AG04450 (cell line): ENCODE data around the gene CNNM3. TPM values are rescaled to one million over a fixed set of nuclear protein-coding genes. Genes with fewer than 3 reads are reported as not detected.

ENCODE experiments used
- CTCF ChIA-PET: fragments of 300-600, 350-600 bp; formaldehyde crosslinking; extraction: SDS; loops from one replicate; lab custom pipeline; 2022; ENCODE audit warnings: antibody characterized with exemption, inconsistent platforms; lab: Charles Lee
- POLR2A ChIA-PET: fragments of 350-600 bp; formaldehyde crosslinking; extraction: SDS; loops from one replicate; lab custom pipeline; 2021; ENCODE audit warnings: antibody characterized with exemption, inconsistent platforms; lab: Yijun Ruan, JAX
- DNase-seq: peaks from one replicate; pipeline ENCODE4 v3.0.0-alpha.2; 2011; ENCODE audit warnings: low read depth, low spot score
- H3K27ac ChIP-seq: one replicate; pipeline ENCODE4 v1.5.1; 2012; ENCODE audit warnings: low read depth, low read length, control low read depth
- H3K27me3 ChIP-seq: one replicate; pipeline ENCODE4 v1.6.0; 2012; ENCODE audit warnings: low read length; ENCODE audit not compliant: control insufficient read depth, insufficient read depth
- H3K4me3 ChIP-seq: 2 replicates; pipeline ENCODE4 v1.5.1; 2011; ENCODE audit warnings: mild to moderate bottlenecking, low read depth, low read length, control low read depth
- H3K9me3 ChIP-seq: 2 replicates; pipeline ENCODE4 v1.5.1; 2012; ENCODE audit warnings: low read length; ENCODE audit not compliant: control insufficient read depth, insufficient read depth
- polyA plus RNA-seq: library from polyadenylated mRNA; depleted of rRNA; stranded (reverse); fragments of >200 nt; gene quantifications from 2 replicates; pipeline ENCODE4 v1.2.3, GENCODE V29; 2011
- TF ChIP-seq, protein P1 (sequence below): IDR thresholded peaks from 2 replicates; pipeline ENCODE4 v1.5.1; 2011; ENCODE audit warnings: low read depth, low read length, control low read depth, inconsistent platforms

Gene CNNM3
- polyA plus RNA-seq, 1 experiment = 5.1 TPM

DNA sequence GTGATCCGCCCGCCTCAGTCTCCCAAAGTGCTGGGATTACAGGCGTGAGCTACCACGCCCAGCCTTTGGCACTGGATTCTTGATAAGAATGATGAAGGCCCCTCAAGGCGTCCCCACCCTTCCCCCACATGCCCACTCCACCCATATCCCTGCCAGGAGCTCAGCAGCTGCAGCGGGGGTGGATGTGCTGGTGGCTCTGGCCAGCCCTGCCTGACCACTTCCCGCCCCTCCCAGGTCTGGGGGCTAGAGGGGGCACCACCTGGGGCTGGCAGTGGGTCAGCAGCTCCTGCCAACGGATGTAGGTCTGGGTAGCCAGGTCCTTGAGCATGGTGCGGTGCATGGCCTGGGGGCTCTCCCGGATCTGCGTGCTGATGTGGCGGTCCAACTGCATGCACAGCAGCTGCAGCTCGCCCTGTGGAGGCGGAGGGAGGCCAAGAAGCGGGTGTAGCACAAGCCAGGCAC lies 61.6 kb downstream of the CNNM3 start:
- no peak overlapping the region for H3K27ac ChIP-seq
- no peak for DNase-seq
- ChIA-PET CTCF (no interaction called here), POLR2A (no interaction called here)
- no peak overlapping the region for H3K4me3 ChIP-seq
- TF ChIP-seq, protein P1, sequence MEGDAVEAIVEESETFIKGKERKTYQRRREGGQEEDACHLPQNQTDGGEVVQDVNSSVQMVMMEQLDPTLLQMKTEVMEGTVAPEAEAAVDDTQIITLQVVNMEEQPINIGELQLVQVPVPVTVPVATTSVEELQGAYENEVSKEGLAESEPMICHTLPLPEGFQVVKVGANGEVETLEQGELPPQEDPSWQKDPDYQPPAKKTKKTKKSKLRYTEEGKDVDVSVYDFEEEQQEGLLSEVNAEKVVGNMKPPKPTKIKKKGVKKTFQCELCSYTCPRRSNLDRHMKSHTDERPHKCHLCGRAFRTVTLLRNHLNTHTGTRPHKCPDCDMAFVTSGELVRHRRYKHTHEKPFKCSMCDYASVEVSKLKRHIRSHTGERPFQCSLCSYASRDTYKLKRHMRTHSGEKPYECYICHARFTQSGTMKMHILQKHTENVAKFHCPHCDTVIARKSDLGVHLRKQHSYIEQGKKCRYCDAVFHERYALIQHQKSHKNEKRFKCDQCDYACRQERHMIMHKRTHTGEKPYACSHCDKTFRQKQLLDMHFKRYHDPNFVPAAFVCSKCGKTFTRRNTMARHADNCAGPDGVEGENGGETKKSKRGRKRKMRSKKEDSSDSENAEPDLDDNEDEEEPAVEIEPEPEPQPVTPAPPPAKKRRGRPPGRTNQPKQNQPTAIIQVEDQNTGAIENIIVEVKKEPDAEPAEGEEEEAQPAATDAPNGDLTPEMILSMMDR = no peak
- peaks cover 16% of the 10 kb centered on the region for H3K27me3 ChIP-seq
- H3K9me3 ChIP-seq = no peaks in the 10 kb centered on the region

DNA sequence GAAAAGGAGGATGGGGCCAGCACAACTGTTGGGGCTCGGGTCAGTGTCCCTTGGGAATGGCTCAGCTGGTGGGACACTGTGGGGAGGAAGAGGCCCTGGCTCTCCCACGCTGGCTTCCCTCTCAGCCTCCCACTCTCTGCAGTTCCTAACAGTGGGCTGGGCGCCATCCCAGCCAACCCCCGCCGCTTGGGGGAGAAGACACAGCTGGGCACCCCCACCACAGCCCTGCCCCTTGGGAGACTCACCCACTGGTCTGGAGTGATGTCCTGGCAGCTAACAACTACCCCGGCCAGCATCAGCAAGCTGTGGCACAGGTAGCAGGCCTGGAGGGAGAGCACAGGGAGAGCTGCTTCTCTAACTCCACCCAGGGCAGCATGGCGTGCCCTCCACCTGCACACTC lies 62.1 kb downstream of the CNNM3 start:
- Histone ChIP-seq H3K27me3 (peaks cover 18% of the 10 kb centered on the region), H3K4me3 (no peak overlapping the region), H3K9me3 (no peaks in the 10 kb centered on the region), H3K27ac (no peak overlapping the region)
- CTCF ChIA-PET = no interaction called here
- no peak for DNase-seq
- TF ChIP-seq, protein P1 = no peak
- POLR2A ChIA-PET = no interaction called here

DNA sequence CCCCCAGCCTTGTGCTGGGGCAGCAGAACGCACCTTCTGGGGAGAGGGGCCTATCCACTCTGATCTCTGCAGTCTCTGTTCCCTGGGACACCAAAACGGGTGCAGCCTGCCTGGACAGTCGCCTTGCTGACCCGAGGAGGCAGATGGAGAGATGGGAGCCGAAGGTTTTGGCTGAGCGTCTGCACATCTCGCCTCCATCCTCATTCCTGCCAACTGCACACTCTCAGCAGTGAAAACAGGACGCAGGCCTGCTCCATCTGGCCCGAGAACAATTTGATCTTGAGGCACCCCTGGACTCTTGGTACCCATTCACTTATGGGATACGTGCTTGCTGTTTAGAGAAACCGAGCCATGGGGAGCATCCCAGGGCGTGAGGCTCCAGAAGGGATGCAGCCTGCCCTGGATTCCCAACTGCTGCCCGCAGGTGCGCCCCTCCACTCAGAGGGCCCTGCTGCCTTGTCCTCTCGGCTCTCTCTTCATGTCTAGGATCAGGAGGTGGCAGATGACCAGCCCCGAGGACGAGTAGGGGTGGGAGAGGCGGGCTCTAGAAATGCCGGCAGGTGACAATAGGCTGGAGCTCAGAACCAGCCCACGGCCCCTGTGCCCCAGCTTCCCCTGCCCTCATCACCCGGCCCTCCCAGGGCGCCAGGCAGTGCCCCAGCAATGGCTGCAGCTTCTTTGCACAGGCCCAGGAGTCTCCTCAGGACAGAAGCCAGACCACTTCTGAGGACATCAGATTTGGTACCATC lies 62.9 kb downstream of the CNNM3 start:
- H3K27me3 ChIP-seq = peaks cover 18% of the 10 kb centered on the region
- POLR2A ChIA-PET = no interaction called here
- no peak overlapping the region for H3K27ac ChIP-seq
- no peak overlapping the region for H3K4me3 ChIP-seq
- CTCF ChIA-PET = no interaction called here
- TF ChIP-seq, protein P1 = no peak
- DNase-seq = no peak
- no peaks in the 10 kb centered on the region; the same call in 1 of the 2 replicates for H3K9me3 ChIP-seq

DNA sequence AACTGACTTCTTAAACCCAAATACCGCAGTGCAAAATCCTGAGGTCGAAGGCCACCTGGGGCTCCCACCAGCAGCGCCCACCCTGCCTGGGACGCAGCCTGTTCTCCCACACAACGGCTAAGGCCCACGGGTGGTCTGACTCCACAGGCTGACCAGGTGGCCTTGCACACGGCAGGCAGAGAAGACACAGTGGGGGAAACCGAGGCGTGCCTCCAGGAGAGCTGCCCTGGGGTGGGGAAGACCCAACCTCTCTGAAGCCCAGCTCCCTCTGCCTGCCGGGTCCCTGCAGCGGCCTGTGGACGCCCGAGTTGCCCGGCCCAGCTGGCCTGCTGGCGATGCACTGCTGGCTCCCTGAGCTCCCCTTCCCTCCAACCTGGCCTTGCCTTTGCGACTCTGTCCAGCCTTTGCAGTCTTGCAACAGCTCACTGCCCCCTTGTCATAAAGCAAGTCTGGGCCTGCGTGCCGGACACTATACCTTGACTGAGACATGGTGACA lies 63.5 kb downstream of the CNNM3 start:
- CTCF ChIA-PET = no interaction called here
- Histone ChIP-seq H3K9me3 (no peaks in the 10 kb centered on the region; the same call in 1 of the 2 replicates), H3K27me3 (peaks cover 18% of the 10 kb centered on the region), H3K4me3 (no peak overlapping the region), H3K27ac (no peak overlapping the region)
- TF ChIP-seq, protein P1 = no peak
- no peak for DNase-seq
- POLR2A ChIA-PET = no interaction called here

DNA sequence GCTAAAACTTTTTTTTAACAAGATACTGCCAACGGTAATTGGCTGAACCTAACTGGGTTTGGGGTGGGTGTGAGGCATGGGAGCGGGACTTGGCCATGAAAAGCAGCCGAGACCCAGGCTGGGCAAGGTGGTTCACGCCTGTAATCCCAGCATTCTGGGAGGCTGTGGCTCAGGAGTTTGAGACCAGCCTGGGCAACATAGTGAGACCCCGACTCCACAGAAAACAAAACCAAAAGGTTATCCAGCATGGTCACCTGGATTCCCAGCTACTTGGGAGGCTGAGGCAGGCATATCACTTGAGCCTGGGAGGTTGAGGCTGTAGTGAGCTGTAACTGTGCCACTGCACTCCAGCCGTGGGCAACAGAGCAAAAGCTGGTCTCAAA lies 64.8 kb downstream of the CNNM3 start:
- Histone ChIP-seq H3K4me3 (no peak overlapping the region), H3K27me3 (peaks cover 19% of the 10 kb centered on the region), H3K27ac (no peak overlapping the region), H3K9me3 (no peaks in the 10 kb centered on the region; the same call in 1 of the 2 replicates)
- no peak for DNase-seq
- TF ChIP-seq, protein P1 = no peak
- ChIA-PET POLR2A (no interaction called here), CTCF (no interaction called here)
